ENCODE data around the gene SPAG5.

SPAG5 gene

DNA sequence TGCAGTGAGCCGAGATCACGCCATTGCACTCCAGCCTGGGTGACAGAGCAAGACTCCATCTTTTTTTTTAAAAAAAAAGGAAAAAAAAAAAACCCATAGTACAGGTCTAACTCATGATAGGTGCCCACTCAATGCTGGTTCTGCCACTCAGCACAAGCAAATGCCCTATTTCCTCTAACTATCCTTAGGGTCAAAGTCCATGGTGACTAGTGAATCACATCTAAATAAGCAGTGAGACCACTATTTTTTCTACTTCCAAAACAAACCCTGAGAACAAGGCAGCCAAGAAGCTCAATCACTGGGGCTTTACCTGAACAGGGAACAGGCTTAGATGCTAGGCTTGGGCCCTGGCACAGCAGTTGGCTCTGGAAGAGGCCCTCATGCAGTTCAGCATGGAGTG is 42.8 kb upstream of the SPAG5 start:
- Mint-ChIP-seq H3K4me1 (peaks cover 31% of the 10 kb centered on the region), H3K9me3 (no peaks in the 10 kb centered on the region), H3K4me3 (no peak overlapping the region), H3K27ac (no peak overlapping the region), H3K36me3 (ENCODE audit: low read depth) (peaks cover 60% of the 10 kb centered on the region), H3K27me3 (ENCODE audit: low read depth, poor library complexity) (no peaks in the 10 kb centered on the region)
- no peak for DNase-seq
- TF ChIP-seq, protein P1, sequence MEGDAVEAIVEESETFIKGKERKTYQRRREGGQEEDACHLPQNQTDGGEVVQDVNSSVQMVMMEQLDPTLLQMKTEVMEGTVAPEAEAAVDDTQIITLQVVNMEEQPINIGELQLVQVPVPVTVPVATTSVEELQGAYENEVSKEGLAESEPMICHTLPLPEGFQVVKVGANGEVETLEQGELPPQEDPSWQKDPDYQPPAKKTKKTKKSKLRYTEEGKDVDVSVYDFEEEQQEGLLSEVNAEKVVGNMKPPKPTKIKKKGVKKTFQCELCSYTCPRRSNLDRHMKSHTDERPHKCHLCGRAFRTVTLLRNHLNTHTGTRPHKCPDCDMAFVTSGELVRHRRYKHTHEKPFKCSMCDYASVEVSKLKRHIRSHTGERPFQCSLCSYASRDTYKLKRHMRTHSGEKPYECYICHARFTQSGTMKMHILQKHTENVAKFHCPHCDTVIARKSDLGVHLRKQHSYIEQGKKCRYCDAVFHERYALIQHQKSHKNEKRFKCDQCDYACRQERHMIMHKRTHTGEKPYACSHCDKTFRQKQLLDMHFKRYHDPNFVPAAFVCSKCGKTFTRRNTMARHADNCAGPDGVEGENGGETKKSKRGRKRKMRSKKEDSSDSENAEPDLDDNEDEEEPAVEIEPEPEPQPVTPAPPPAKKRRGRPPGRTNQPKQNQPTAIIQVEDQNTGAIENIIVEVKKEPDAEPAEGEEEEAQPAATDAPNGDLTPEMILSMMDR (IDR thresholded peaks at IDR 0.05): no peak

DNA sequence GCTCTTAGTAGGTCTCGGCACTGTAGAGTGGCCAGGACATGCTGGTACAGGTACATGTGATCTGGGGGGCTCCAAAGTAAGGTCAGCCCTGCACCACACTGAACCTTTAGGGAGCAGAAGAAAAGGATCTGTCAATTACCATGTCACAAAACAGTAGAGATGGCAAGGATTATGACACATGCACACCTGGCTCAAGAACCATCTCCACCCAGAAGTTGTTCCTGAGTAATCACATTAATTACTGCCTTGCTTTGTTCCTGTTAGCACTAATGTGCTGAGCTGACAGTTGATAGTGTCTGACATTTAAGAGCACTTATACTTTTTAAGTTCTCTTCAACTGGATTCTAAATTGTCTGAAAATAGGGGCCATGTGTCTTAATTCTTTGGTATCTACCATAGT is 36.7 kb upstream of the SPAG5 start:
- Mint-ChIP-seq H3K9me3 (no peaks in the 10 kb centered on the region), H3K4me3 (no peak overlapping the region), H3K36me3 (ENCODE audit: low read depth) (peaks cover 93% of the 10 kb centered on the region), H3K27me3 (ENCODE audit: low read depth, poor library complexity) (no peaks in the 10 kb centered on the region), H3K4me1 (no peaks in the 10 kb centered on the region), H3K27ac (no peak overlapping the region)
- TF ChIP-seq, protein P1 (IDR thresholded peaks at IDR 0.05): no peak
- DNase-seq: no peak

GRCh38 chr17:28634206-28634865 is 35.5 kb upstream of the SPAG5 start:
- Mint-ChIP-seq H3K27ac (no peak overlapping the region), H3K4me1 (no peaks in the 10 kb centered on the region), H3K27me3 (ENCODE audit: low read depth, poor library complexity) (no peaks in the 10 kb centered on the region), H3K4me3 (no peak overlapping the region), H3K36me3 (ENCODE audit: low read depth) (peaks cover 83% of the 10 kb centered on the region), H3K9me3 (no peaks in the 10 kb centered on the region)
- DNase-seq: no peak
- TF ChIP-seq, protein P1 (IDR thresholded peaks at IDR 0.05): no peak

DNA sequence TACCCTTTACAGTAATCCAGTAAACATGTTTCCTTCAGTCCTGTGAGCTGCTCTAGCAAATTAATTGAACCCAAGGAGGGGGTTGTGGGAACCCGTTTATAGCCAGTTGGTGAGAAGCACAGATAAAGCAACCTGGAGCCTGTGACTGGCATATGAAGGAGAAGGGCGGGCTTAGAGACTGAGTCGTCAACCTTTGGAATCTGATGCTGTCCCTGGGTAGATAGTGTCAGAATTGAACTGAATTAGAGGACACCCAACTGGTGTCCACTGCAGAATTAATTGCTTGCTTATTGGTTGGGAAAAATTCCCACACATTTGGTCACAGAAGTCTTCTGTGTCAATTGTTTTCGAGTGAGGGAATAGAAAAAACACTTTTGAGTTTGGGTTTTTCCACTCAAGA is 28.0 kb upstream of the SPAG5 start:
- Mint-ChIP-seq H3K36me3 (ENCODE audit: low read depth) (peaks cover 61% of the 10 kb centered on the region), H3K4me3 (no peak overlapping the region), H3K4me1 (no peaks in the 10 kb centered on the region), H3K9me3 (no peaks in the 10 kb centered on the region), H3K27me3 (ENCODE audit: low read depth, poor library complexity) (no peaks in the 10 kb centered on the region), H3K27ac (no peak overlapping the region)
- TF ChIP-seq, protein P1 (IDR thresholded peaks at IDR 0.05): no peak
- DNase-seq: no peak

- Mint-ChIP-seq H3K27me3 (ENCODE audit: low read depth, poor library complexity) (no peaks in the 10 kb centered on the region), H3K4me1 (no peaks in the 10 kb centered on the region)
These were observed 25.3 kb upstream of the SPAG5 start for GRCh38 chr17:28624148-28624547.

GRCh38 chr17:28623696-28624095 is 24.9 kb upstream of the SPAG5 start:
- Mint-ChIP-seq H3K4me1 (no peaks in the 10 kb centered on the region), H3K36me3 (ENCODE audit: low read depth) (peaks cover 78% of the 10 kb centered on the region), H3K9me3 (no peaks in the 10 kb centered on the region), H3K27ac (no peak overlapping the region), H3K4me3 (no peak overlapping the region), H3K27me3 (ENCODE audit: low read depth, poor library complexity) (no peaks in the 10 kb centered on the region)
- DNase-seq: no peak
- TF ChIP-seq, protein P1 (IDR thresholded peaks at IDR 0.05): no peak

More at GRCh38 chr17:28624148-28624547, 25.3 kb upstream of the SPAG5 start:
- no peaks in the 10 kb centered on the region for H3K9me3 Mint-ChIP-seq
- no peak overlapping the region for H3K4me3 Mint-ChIP-seq
- TF ChIP-seq, protein P1 (IDR thresholded peaks at IDR 0.05): no peak
- H3K27ac Mint-ChIP-seq: no peak overlapping the region
- peaks cover 73% of the 10 kb centered on the region for H3K36me3 Mint-ChIP-seq (ENCODE audit: low read depth)
- DNase-seq: no peak
